H1 (cell line): ENCODE results near the gene OR8B8. TPM values are rescaled to one million over a fixed set of nuclear protein-coding genes. Genes with fewer than 3 reads are reported as not detected.

Experiments
- CTCF ChIA-PET: fragments of 300-600 bp; sonication (Branson Sonifier 250); formaldehyde crosslinking; loops from one replicate; lab custom pipeline; 2021; ENCODE audit not compliant: partially characterized antibody; lab: Charles Lee
- POLR2A ChIA-PET: fragments of 300-600 bp; sonication (Branson Sonifier 250); formaldehyde crosslinking; loops from one replicate; lab custom pipeline; 2021; ENCODE audit warnings: inconsistent platforms; ENCODE audit not compliant: partially characterized antibody; lab: Charles Lee
- DNase-seq, 2 experiments: peaks; one replicate each; pipeline versions ENCODE4 v3.0.0 to v3.0.0-alpha.2; 2010 to 2022; ENCODE audit warnings: low spot score in 2 of 2, low read depth in 1 of 2, mixed read lengths in 1 of 2
- FAIRE-seq: peaks from 2 replicates; lab custom pipeline; 2011; peaks lifted over from hg19 to GRCh38; lab: Jason Lieb, UNC
- H2AFZ ChIP-seq: 2 replicates; pipeline ENCODE4 v1.8.1; 2012; ENCODE audit warnings: low read length, inconsistent platforms
- H2AK5ac ChIP-seq: 2 replicates; pipeline ENCODE4 v1.6.1; 2013; ENCODE audit warnings: low read depth, low read length
- H2BK120ac ChIP-seq: replicated peaks from 2 replicates; pipeline ENCODE3; 2013; ENCODE audit warnings: low read depth, low read length, inconsistent platforms
- H2BK12ac ChIP-seq: 2 replicates; pipeline ENCODE4 v1.6.1; 2013; ENCODE audit warnings: low read depth, low read length
- H2BK15ac ChIP-seq: 2 replicates; pipeline ENCODE4 v1.6.1; 2013; ENCODE audit warnings: low read length
- H2BK20ac ChIP-seq: 2 replicates; pipeline ENCODE4 v1.6.1; 2013; ENCODE audit warnings: low read length
- H2BK5ac ChIP-seq: 2 replicates; pipeline ENCODE4 v1.6.1; 2013; ENCODE audit warnings: low read depth, low read length
- H3K14ac ChIP-seq: 2 replicates; pipeline ENCODE4 v1.6.1; 2013; ENCODE audit warnings: inconsistent platforms; ENCODE audit not compliant: insufficient read length
- H3K18ac ChIP-seq: 2 replicates; pipeline ENCODE4 v1.6.1; 2013; ENCODE audit warnings: low read length; ENCODE audit errors: extremely low read depth
- H3K23ac ChIP-seq: 2 replicates; pipeline ENCODE4 v1.6.1; 2013; ENCODE audit warnings: inconsistent platforms; ENCODE audit not compliant: insufficient read length
- H3K23me2 ChIP-seq: 2 replicates; pipeline ENCODE4 v1.6.1; 2013; ENCODE audit warnings: low read depth, low read length
- H3K27ac ChIP-seq: 2 replicates; pipeline ENCODE4 v1.6.1; 2011; ENCODE audit warnings: low read depth, low read length, inconsistent platforms
- H3K27me3 ChIP-seq, 4 experiments: replicated peaks in 1 of 4; 1 replicate in 1 of 4; 2 replicates in 3 of 4; pipeline versions ENCODE4 v1.6.1 to v1.8.1; 2011 to 2013; ENCODE audit warnings: low read length in 3 of 4, mild to moderate bottlenecking in 3 of 4, inconsistent platforms in 2 of 4, mixed read lengths in 2 of 4, moderate library complexity in 1 of 4; ENCODE audit not compliant: control insufficient read depth in 3 of 4, insufficient read depth in 3 of 4; ENCODE audit errors: extremely low read depth in 1 of 4
- H3K36me3 ChIP-seq, 4 experiments: 2 replicates each; pipeline versions ENCODE4 v1.6.1 to v1.8.1; 2011 to 2013; ENCODE audit warnings: mild to moderate bottlenecking in 4 of 4, low read length in 3 of 4, moderate library complexity in 2 of 4, control low read depth in 1 of 4, inconsistent platforms in 1 of 4; ENCODE audit not compliant: insufficient read depth in 4 of 4, control insufficient read depth in 2 of 4
- H3K4ac ChIP-seq: replicated peaks from 2 replicates; pipeline ENCODE3; 2013; ENCODE audit warnings: low read length, low read depth, mixed read lengths, inconsistent platforms; ENCODE audit not compliant: insufficient read length
- H3K4me1 ChIP-seq, 4 experiments: replicated peaks in 1 of 4; 1 replicate in 1 of 4; 2 replicates in 3 of 4; pipeline versions ENCODE4 v1.6.1 to v1.8.1; 2011 to 2013; ENCODE audit warnings: low read length in 3 of 4, inconsistent platforms in 2 of 4, mixed read lengths in 1 of 4; ENCODE audit not compliant: insufficient read depth in 4 of 4, control insufficient read depth in 3 of 4
- H3K4me2 ChIP-seq, 2 experiments: 2 replicates each; pipeline versions ENCODE4 v1.6.1 to v1.8.1; 2011 to 2013; ENCODE audit warnings: low read depth in 2 of 2, low read length in 2 of 2, control low read depth in 1 of 2, inconsistent platforms in 1 of 2, mild to moderate bottlenecking in 1 of 2; ENCODE audit not compliant: insufficient read depth in 1 of 2
- H3K4me3 ChIP-seq, 4 experiments: fragments of 200-600, 300-600 bp in 1 of 4; sonication (generic), shearing (Covaris generic), sonication (Bioruptor Twin) in 1 of 4; 2 replicates each; pipeline versions ENCODE4 v1.5.1 to v1.8.1; 2011 to 2016; ENCODE audit warnings: low read length in 4 of 4, low read depth in 3 of 4, control low read depth in 2 of 4, inconsistent platforms in 2 of 4, mild to moderate bottlenecking in 2 of 4, mixed read lengths in 1 of 4, moderate library complexity in 1 of 4; ENCODE audit not compliant: insufficient read depth in 2 of 4; ENCODE audit errors: extremely low read depth in 1 of 4
- H3K56ac ChIP-seq: replicated peaks from 2 replicates; pipeline ENCODE3; 2013; ENCODE audit warnings: low read depth, mild to moderate bottlenecking, mixed read lengths, low read length, inconsistent platforms; ENCODE audit not compliant: insufficient read length
- H3K79me1 ChIP-seq: 2 replicates; pipeline ENCODE4 v1.6.1; 2013; ENCODE audit warnings: low read depth, low read length, control low read depth
- H3K79me2 ChIP-seq, 2 experiments: 2 replicates each; pipeline versions ENCODE4 v1.6.1 to v1.8.1; 2012 to 2013; ENCODE audit warnings: low read length in 2 of 2, mild to moderate bottlenecking in 2 of 2, inconsistent platforms in 1 of 2; ENCODE audit not compliant: insufficient read depth in 2 of 2, control insufficient read depth in 1 of 2
- H3K9ac ChIP-seq, 4 experiments: replicated peaks in 1 of 4; 1 replicate in 1 of 4; 2 replicates in 3 of 4; pipeline versions ENCODE4 v1.6.1 to v1.8.1; 2011 to 2013; ENCODE audit warnings: low read depth in 3 of 4, low read length in 3 of 4, control low read depth in 2 of 4, mild to moderate bottlenecking in 2 of 4, moderate library complexity in 2 of 4, inconsistent platforms in 1 of 4; ENCODE audit errors: extremely low read depth in 1 of 4
- H3K9me3 ChIP-seq, 2 experiments: 2 replicates each; pipeline versions ENCODE4 v1.6.1 to v1.8.1; 2012 to 2013; ENCODE audit warnings: mild to moderate bottlenecking in 2 of 2, moderate library complexity in 2 of 2, control low read depth in 1 of 2, inconsistent platforms in 1 of 2, low read depth in 1 of 2, low read length in 1 of 2, mixed read lengths in 1 of 2; ENCODE audit not compliant: insufficient read depth in 2 of 2
- H4K20me1 ChIP-seq, 2 experiments: replicated peaks in 1 of 2; 2 replicates each; pipeline versions ENCODE3 to v1.8.1; 2011 to 2013; ENCODE audit warnings: inconsistent platforms in 2 of 2, low read length in 2 of 2, mild to moderate bottlenecking in 1 of 2; ENCODE audit not compliant: insufficient read depth in 2 of 2, control insufficient read depth in 1 of 2
- H4K5ac ChIP-seq: 2 replicates; pipeline ENCODE4 v1.6.1; 2013; ENCODE audit warnings: low read length, low read depth, mixed read lengths, inconsistent platforms; ENCODE audit not compliant: insufficient read length
- H4K8ac ChIP-seq: 2 replicates; pipeline ENCODE4 v1.8.0; 2013; ENCODE audit warnings: mild to moderate bottlenecking, moderate library complexity, low read length, inconsistent platforms; ENCODE audit not compliant: insufficient read depth; ENCODE audit errors: extremely low read depth
- H4K91ac ChIP-seq: replicated peaks from 2 replicates; pipeline ENCODE3; 2013; ENCODE audit warnings: low read length, mixed read lengths, inconsistent platforms; ENCODE audit not compliant: insufficient read length
- ATF3 ChIP-seq: IDR thresholded peaks from 2 replicates; pipeline ENCODE4 v1.6.1; 2011; ENCODE audit warnings: low read depth, mild to moderate bottlenecking, low read length; ENCODE audit not compliant: insufficient read depth
- BACH1 ChIP-seq: IDR thresholded peaks from 2 replicates; pipeline ENCODE4 v1.6.1; 2012; ENCODE audit warnings: low read length, improper control_type of control experiment
- CBX8 ChIP-seq: fragments of 300-800, 300-1000 bp; sonication (generic); IDR thresholded peaks from 2 replicates; pipeline ENCODE4 v1.7.1; 2016; ENCODE audit warnings: low read depth, low read length, borderline replicate concordance
- CEBPB ChIP-seq: IDR thresholded peaks from 2 replicates; pipeline ENCODE4 v1.6.1; 2012; ENCODE audit warnings: low read depth, low read length
- EGR1 ChIP-seq: IDR thresholded peaks from 2 replicates; pipeline ENCODE4 v1.6.1; 2011; ENCODE audit warnings: low read depth, low read length, borderline replicate concordance
- JUND ChIP-seq: IDR thresholded peaks from 2 replicates; pipeline ENCODE4 v1.6.1; 2011; ENCODE audit warnings: mild to moderate bottlenecking, improper control_type of control experiment, low read length
- KDM1A ChIP-seq: fragments of 200-600, 300-600 bp; sonication (generic); IDR thresholded peaks from 2 replicates; pipeline ENCODE4 v1.7.1; 2016; ENCODE audit warnings: mild to moderate bottlenecking, low read length, borderline replicate concordance
- KDM4A ChIP-seq: IDR thresholded peaks from one replicate; pipeline ENCODE4 v1.7.1; 2012; ENCODE audit warnings: low read depth, mild to moderate bottlenecking, moderate library complexity, low read length, inconsistent platforms; ENCODE audit not compliant: severe bottlenecking
- NRF1 ChIP-seq: IDR thresholded peaks from 2 replicates; pipeline ENCODE4 v1.6.1; 2011; ENCODE audit warnings: mild to moderate bottlenecking, low read depth, low read length, improper control_type of control experiment
- SIRT6 ChIP-seq: IDR thresholded peaks from one replicate; pipeline ENCODE4 v1.7.1; 2012; ENCODE audit warnings: low read length, inconsistent platforms
- TEAD4 ChIP-seq: IDR thresholded peaks from 2 replicates; pipeline ENCODE4 v1.6.1; 2012; ENCODE audit warnings: low read depth, low read length, inconsistent platforms, mixed read lengths
- WGBS, 2 experiments: shearing (Covaris generic) in 1 of 2; methylation state at CpG; one replicate each; pipeline versions ENCODE4 v1.1.6 to v1.1.7; 2013 to 2015; ENCODE audit warnings: low lambda C conversion rate in 2 of 2, mixed read lengths in 2 of 2, inconsistent platforms in 1 of 2, low coverage in 1 of 2, missing lambda C conversion rate in 1 of 2; ENCODE audit not compliant: insufficient replicate concordance in 2 of 2, insufficient coverage in 1 of 2, insufficient read length in 1 of 2; ENCODE audit errors: extremely low coverage in 1 of 2, missing lambda C conversion rate in 1 of 2; 5-methylcytosine and 5-hydroxymethylcytosine counted together
- polyA plus RNA-seq, 7 experiments: library from polyadenylated mRNA; depleted of rRNA in 3 of 7; stranded (reverse) in 5 of 7; unstranded in 2 of 7; fragments of >200 nt in 5 of 7; fragments of 200-250 nt in 2 of 7; gene quantifications; 1 replicate in 5 of 7; 2 replicates in 1 of 7; 4 replicates in 1 of 7; pipeline versions ENCODE4 v1.2.1 to v1.2.3, GENCODE V29; 2011 to 2013; ENCODE audit warnings: missing spikeins in 2 of 7, mixed read lengths in 2 of 7
- total RNA-seq: library from RNA; stranded (reverse); fragmentation: NEBNext Ultra II Directional; extraction: Animal tissue kit (Norgen Biotek cat#: 25700); gene quantifications from 2 replicates; pipeline ENCODE4 v1.2.1, GENCODE V29; 2021

The OR8B8 gene
- total and polyA plus RNA-seq, 2 of the 8 experiments (the other 6 are each of a cell fraction or from before 2014, with no cell fraction given), result not detected

DNA sequence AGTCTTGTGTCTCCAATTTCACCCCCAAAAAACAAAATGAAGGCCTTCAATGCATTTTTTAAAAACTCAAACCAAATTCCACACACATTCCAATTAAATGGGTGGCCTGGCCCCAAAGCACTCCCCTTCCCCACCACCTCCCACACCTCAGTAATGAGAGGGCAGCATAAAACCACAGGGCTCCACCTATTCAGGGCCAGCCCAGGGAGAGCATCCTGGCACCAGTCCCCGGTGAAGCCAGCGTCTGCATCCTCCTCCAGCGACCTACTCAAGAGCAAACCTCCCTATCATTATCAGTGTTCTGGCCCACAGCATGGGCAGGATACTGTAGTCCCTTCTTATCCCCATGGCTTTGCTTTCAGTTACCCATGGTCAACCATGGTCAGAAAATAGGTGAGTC, 17.8 kb upstream of the OR8B8 start:
- peaks cover 0 to 2% of the 10 kb centered on the region in 2 experiments; a peak in 1 of 4 replicates for H3K9me3 ChIP-seq
- no peaks in the 10 kb centered on the region for H3K36me3 ChIP-seq
- H2BK20ac ChIP-seq, result no peak overlapping the region; the same call in 1 of the 2 replicates
- no peak overlapping the region for H3K9ac ChIP-seq
- H2AFZ ChIP-seq, result no peak overlapping the region
- H3K23ac ChIP-seq, result no peak overlapping the region
- 82% methylated on average over 3 of the region's 3 CpGs; no CpG with 5 or more reads in 1 of the 2 experiments for WGBS, 2 experiments
- H3K14ac ChIP-seq, result no peak overlapping the region
- no peak overlapping the region for H2AK5ac ChIP-seq
- FAIRE-seq (no peak), DNase-seq (no peak)
- no peak overlapping the region for H3K4me2 ChIP-seq
- H3K79me2 ChIP-seq, result no peaks in the 10 kb centered on the region
- H2BK120ac ChIP-seq, result no peak overlapping the region
- H3K79me1 ChIP-seq, result no peaks in the 10 kb centered on the region
- no peak overlapping the region for H3K18ac ChIP-seq
- H2BK15ac ChIP-seq, result no peak overlapping the region
- POLR2A ChIA-PET, result no interaction called here
- CTCF ChIA-PET, result no interaction called here
- H3K56ac ChIP-seq, result no peak overlapping the region
- H3K4me3 ChIP-seq, result no peak overlapping the region
- H3K27ac ChIP-seq, result no peak overlapping the region
- no peaks in the 10 kb centered on the region for H4K20me1 ChIP-seq
- TF ChIP-seq CEBPB (no peak), BACH1 (no peak), SIRT6 (no peak), TEAD4 (no peak), KDM4A (no peak), CBX8 (no peak), NRF1 (no peak), KDM1A (no peak), ATF3 (no peak), JUND (no peak), EGR1 (no peak)
- no peak overlapping the region for H3K4ac ChIP-seq
- H2BK5ac ChIP-seq, result no peak overlapping the region
- H4K91ac ChIP-seq, result no peak overlapping the region
- no peak overlapping the region for H4K5ac ChIP-seq
- no peak overlapping the region for H4K8ac ChIP-seq
- no peak overlapping the region for H2BK12ac ChIP-seq
- no peaks in the 10 kb centered on the region for H3K23me2 ChIP-seq
- H3K4me1 ChIP-seq, result no peaks in the 10 kb centered on the region
- no peaks in the 10 kb centered on the region for H3K27me3 ChIP-seq
